GM04504 (cell line): ENCODE data around the gene HPS4.

Source experiments
- DNase-seq: peaks from one replicate; pipeline ENCODE4 v3.0.0-alpha.2; 2012; ENCODE audit warnings: low read depth

The HPS4 gene

DNA sequence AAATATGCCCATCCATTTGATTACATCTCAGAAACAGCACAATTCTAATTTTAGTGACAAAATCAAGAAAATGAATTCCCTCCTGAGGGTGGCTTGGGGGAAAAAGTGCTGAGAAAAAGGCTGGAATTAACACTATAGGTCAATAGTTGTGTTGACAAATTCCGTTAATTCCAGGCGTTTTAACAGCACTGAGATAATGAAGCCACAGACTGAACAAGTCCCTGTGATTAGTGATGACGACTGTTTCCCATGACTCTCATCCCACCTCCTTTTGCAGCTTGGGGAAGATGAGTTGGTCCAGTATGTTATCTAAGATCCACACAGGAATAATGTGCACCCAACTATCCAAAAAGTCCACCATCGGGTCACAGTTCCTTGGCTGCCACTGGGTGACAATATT is 12.9 kb upstream of the HPS4 start:
- no peak for DNase-seq

DNA sequence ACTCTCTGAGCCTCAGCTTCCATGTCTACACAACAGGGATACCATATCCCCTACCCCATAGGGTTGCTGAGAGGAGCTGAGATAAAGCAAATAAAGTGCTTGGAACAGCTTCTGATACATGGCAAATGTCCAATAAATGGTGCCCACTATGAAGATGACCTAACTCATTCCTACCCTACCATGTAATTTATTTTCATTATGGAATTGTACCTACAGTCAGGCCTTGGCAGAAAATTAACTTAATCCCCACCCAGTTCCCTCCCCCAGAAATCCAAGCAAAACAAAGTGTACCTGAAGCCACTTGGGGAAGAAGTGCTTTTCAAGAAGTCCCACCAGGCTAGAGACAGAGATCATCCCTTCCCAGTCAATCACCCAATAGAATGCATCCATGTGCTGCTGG is 10.9 kb upstream of the HPS4 start:
- DNase-seq: no peak

DNA sequence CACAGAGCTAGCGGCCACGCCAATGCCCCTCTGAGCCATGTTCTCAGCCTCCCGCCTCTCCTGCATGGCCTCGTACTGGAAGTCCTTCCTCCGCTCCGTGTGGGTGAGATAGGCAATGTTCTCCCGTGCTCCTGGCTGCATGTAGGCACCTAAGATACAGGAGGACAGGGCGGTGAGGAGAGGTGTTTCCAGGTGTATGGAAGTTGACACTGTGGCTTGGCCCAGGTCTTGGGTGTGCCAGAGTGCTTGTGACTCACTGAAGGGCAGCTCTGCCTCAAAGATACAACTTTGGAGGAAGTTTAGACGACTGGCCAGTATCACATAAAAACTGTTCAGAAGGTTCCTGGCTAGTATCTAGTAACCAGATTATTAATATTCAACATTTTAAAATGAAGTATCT is 8.6 kb upstream of the HPS4 start:
- DNase-seq: no peak

DNA sequence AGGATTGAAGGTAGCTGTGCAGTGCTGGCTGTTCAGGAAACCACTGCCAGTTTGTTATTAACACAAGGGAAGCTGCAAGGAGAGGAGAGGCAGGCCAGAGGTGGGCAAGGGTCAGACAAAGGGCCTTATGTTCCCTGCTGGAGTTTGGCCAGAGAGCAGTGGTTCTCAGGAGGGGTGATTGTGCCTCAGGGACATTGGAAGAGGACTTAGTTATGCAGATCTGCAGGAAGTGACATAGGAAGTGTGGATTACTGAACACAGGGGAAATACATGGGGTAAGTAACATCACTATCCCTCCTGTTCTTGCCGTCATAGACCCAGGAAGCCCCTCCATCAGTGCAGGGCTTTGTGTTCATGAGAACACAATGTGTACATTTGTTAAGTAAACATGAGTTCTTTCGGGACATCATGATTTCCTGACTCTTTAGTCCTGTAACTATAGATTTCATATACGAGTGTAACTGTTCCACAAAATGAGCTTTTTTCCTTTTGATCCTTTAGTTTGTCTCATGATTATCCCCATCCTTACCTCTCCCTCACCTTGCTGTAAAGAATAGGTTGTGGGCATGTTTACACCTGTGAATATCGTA is 6.0 kb upstream of the HPS4 start:
- no peak for DNase-seq

DNA sequence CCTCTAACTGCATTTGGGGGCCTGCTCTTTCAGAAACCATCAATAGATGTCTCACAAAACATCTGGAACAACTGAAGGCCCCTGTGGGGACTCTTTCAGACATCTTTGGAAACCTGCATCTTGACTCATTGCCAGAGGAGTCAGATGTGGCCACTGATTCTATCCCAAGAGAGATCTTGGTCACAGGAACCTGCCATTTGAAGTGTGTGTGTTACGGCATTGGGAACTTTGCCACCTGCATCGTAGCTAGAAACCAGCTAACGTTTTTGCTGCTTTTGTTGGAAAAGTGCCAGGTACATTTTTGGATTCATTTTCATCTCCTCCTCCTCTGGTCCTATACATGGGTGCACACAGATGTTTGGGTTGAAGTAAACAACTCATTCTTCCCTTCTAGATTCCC is 4.4 kb upstream of the HPS4 start:
- DNase-seq: no peak

DNA sequence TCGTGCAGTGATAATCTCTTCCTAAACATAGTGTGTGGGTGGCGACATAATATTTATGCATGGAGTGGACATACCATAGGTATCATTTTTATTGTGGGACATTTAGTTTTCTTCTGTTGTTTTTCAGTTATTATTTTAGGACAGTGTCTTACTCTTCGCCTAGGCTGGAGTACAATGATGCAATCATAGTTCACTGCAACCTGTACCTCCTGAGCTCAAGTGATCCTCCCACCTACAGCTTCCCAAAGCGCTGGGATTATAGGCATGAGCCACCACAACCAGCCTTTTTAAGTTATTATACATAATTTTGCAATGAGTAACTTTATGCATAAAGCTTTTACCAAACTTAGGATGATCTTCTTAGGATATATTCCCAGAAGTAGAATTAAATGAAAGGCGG is 2.8 kb upstream of the HPS4 start:
- DNase-seq: no peak

DNA sequence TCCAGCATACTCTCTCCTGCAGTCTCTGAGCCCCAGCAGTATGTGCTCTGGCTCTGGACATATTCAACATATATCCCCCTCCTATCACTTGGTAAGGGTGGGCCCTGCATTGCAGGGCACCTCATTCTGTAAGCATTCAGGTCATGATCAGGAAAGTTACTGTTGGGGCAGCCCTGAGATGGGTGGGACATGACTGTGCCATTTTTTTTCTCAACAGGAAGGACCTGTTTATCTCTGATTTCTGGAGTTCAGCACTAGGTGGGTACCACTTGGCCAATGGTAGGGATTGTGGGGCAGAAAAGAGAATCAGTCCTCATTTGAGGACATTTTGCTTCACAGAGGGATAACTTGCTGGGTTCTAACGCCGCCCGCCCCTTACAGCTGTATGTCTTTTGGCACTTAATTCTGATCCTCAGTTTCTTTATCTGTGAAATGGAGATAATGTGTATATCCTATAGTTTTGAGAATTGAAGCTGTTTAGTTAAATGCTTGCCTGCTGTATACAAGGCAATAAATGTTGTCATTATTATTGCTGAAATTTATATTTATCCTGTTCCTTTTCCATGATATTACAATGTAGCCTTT is 2.3 kb upstream of the HPS4 start:
- DNase-seq: no peak

DNA sequence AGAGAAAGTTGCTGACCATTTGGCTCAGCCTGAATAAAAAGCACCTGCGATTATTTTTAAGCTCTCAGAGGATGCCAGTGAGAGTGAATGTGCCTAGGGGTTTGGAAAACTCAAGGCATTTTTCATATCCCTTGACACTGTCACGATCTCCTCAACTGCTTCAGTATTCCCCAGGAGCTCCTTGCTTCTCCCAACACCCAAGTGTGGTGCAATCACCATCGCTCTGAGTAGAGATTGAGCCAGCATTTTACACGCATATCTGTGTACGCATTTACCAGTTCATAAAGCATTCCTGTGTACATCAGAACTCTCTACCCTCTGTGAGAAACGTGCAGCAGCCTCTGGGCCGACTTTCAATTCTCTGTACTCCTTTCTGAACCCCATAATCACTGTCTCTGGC is 1.4 kb upstream of the HPS4 start:
- DNase-seq: no peak

DNA sequence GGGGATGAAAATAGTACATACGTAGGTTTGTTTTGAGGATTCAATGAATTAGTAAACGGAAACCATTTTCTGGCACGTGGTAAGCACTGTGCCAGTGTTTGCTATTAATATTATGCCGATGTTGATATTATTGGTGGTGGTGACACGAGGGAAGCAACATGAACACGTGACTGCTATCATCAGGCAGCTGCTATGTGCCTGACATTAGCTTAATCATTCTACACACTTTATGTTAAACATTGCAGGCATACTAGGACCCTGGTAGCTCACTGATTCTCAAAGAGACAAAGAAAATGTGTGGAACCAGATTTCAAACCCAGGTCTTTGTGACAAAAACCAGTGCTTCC is 750 bp upstream of the HPS4 start:
- no peak for DNase-seq

DNA sequence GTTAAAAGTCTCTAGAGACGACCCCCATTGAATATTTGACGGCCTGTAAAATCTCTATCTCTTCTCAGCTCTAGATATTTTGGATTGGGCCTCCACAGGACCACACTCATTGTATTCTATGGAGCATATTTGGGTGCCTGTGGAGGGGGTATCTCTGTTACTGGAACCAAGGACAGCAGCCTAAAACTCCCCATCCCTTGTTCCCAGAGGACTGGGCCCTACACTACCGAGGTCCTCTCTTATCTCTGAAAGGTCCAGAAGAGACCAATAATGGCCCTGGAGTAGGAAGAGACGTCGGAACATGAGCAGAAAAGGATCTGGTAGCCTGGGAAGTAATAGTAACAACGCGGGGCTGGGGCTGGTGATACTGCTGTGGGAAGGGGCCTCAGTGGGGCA is 542 bp downstream of the HPS4 start:
- no peak for DNase-seq

DNA sequence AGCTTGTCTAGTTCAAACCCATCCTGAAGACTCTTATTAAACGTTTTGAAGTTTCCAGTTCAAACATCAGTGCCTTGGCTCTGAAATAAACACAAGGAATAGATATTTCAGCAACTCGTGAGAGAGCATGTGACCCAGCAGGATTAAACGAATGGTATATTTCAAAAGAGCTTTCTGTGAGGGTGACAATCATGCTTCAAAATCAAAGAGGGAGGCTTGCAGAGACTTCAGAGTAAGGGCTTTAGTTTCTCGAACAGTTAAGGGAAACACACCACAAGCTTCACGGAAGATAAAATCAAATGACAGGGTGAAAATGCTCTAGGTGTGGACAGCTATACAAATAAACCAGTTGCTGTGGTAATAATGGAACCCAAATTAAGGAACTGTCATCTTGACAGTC is 1.4 kb downstream of the HPS4 start:
- DNase-seq: no peak

DNA sequence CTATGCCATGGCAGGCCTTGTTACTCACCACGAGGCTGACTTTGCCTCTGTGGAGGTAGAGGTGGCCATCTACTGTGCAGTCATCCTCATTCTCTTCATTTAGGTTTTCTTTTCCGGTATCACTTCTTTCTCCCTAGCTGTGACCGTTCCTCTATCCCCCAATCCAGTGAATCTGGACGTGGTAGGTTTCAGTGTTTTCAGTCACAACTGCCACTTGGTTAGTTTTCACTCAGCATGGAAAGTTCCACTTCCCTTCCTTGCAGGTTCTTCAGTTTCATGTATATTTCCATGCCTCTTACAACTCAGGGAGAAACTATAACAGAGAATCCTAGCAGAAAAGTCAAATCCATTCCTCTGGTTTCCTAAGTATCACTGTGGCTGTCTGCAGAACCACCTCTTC is 1.9 kb downstream of the HPS4 start:
- DNase-seq: no peak

DNA sequence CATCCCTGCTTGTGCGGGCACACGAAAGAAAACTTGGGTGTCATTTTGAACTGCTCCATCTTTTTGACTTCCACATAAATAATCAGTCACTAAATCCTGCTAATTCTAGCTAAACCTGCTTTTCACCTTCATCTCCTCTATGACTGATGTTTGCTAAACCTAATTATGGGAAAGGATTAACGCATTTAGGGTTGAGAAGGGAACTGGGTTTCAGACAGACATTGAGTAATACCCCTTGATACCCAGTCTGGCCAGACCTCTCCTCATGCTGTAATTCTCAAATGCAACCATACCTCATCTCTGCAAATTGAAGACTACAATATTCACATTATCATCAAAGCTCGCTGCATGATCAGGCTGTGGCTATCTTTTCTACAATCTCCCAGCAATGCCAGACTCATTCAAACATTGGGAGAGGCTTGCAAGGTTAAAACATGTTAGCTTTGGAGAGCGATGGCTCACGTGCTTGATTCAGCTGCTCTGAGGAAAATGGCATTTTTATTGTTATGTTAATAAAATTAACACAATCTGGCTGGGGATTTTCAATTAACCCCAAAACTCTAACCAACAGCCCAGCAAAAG is 2.4 kb downstream of the HPS4 start:
- DNase-seq: no peak

DNA sequence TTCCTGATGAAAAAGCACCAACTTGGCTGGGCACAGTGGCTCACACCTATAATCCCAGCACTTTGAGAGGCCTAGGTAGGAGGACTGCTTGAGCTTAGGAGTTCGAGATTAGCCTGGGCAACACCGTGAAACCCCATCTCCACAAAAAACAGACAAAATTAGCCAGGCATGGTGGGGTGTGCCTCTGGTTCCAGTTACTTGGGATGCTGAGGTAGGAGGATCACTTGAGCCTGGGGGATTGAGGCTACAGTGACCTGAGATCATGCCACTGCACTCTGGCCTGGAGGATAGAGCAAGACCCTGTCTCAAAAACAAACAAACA is 3.0 kb downstream of the HPS4 start:
- DNase-seq: no peak

DNA sequence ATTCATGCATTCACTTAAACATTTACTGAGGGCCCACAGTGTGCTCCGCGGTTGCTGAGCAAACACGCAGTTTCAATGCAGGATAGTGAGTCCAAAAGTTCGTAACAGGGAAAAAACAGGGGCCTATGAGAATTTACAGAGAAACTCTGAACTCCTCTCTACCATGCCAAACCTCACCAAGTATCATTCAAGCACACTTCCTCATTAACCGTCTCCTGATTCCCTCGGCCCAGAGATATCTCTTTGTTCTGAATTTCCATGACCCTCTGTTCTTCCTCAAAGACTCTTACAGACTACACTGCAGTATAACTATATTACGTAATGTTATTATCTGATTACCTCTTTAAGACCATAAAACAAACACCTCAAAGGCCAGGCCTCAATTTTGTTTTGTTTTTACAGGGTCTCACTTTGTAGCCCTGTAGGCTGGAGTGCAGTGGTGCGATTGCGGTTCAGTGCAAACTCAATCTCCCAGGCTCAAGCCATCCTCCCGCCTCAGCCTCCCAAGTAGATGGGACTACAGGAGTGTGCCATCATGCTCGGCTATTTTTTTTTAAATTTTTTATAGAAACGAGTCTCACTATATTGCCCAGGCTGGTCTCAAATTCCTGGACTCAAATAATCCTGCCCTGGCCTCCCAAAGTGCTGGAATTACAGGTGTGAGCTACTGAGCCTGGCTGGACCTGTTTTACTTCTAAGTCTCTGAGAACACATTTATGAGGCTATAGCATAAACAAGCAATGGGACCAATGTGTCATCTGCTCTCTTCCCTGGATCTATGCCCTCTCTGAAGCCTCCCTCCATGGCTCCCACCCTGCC is 3.6 kb downstream of the HPS4 start:
- DNase-seq: no peak

DNA sequence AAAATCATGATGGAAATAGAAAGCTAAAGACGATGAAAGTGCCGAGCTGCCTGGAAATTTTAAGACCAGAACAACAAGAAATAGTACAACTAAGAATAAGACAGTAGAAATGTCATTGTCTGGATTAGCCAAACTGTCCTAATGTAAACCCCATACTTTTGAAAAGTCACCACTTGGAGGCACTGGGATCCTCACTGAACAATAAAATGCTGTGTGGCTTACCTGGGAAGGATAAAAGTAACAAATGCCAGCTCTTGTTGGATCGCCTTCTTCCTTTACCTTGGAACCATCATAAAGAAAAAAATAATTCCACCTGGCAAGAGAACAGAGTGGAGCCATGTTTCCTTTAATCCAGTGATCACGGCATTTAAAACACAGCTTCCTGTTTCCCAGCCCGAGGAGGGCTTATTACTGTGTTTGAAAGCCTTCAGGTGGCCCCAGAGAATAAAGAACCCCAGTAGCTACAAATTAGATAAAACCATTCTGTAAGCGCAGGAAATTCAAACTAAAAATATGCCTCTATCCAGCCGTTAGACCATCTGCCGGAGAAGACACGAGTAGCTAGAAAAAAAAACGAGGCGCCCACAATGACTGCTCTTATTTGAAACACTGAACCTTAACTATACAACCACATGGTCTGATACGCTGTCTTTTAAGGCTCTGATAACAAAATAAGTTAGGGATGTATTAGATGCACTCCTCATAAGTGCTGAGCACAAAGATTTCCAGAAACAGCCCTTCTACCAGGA is 4.4 kb downstream of the HPS4 start:
- DNase-seq: no peak

DNA sequence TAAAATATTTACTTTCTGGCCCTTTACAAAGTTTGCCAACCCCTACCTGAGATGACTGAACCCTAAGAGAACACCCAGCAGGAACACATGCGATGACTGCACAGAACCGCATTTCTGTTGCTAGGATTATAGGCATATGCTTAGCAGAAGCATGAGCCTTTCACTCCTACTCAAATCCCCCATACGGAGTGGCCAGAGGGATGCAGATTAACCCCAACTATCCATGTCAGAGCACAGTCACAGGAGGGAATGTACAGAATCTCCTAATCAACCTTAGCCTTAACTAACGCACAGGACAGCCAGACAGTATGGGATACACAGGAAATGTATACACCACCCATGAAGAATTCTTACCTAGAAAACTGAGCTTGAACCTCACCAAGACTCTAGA is 6.2 kb downstream of the HPS4 start:
- DNase-seq: no peak

DNA sequence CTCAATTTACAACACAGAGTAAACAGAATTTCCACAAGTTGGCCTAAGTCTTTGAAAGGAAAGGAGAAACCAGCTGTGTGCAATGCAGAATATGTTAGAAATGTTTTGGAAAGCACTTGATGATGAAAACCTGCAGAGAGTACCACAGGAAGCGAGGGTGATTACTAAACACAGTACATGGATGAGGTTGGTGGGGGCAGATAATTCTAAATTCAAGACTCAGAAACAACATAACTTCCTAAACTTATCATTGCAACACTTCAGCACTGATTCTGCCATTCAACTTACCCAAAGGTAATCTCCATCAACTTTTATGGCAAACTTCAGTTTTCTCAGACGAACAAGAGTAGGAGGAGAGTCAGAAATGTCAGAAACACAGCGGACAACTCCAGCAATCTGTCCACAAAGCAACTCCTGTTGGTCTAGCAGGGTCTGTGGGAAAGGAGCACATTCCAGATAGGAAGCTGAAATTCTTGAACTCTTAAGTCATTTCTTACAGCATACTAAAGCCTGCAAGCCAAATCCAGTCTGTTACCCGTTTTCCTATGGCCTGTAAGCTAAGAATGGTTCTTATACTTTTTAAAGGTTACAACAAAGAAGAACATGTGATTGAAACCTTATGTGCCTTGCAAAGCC is 6.8 kb downstream of the HPS4 start:
- no peak for DNase-seq

DNA sequence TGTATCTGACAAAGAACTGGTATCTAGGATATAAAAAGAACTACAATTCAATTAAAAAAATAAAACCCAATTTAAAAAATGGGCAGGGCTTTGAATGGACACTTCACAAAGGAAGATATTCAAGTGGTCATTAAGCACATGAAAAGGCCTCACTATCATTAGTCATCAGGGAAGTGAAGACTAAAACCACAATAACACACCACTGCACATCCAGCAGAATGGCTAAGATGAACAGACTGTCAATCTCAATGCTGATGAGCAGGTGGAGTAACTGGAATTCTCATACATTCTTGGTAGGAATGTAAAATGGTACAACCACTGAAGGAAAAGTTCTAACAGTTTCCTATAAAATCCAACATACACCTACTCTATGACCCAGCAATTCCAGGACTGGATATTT is 8.9 kb downstream of the HPS4 start:
- DNase-seq: no peak

DNA sequence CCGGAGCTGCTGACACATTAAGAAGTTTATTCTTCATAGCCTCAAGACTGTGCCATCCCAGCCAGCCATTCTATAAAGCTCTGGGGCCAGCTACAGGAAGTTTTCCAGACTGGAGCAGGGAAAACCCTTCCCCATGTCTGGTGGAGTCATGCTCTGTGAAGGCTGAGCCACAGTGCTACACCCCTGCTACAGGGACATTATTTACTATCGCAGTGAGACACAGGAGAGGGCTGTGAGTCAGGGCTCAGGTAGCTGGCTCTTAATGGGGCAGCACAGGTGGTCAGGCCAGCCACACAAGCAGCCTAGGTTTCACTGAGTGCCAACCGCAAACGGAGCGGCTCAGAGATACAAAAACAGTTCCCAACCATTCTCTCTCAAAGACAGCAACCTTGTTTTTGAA is 12.1 kb downstream of the HPS4 start:
- DNase-seq: peak; percentile 59

DNA sequence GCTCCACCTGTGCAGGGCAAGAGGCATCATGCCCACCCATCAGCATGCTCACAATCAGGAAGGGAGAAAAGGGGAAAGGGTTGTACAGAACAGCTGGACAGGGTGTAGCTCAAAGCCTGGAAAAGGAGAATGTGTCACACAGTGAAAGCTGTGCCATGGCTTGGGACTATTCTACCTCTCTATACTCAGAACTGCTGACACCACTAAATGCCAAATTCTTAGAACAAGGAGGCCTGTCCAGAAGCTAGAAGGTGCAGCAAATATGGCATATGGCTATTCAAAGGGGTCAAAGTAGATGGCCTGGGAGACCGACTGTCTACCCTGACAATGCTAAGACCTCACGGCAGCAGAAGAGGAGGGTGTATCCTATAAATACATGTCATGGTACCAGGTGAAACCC is 12.8 kb downstream of the HPS4 start:
- no peak for DNase-seq

DNA sequence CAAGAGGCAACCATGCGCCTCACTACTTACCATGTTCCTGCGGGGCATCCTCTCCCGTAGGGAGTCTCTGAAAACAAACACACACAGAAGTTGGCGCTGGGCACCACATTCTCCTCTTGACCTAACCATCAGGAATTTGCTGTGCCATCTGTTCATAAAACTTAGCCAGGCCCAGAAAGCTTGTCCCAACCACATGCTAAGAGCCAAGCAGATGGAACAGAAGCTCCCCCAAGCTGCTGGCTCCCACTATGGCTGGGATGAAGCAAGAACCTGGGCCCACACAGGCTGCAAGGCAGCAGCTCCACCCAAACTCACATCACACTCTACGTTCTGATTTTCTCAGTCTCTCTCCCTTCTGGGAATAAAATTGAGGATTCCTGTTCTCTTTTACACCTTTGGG is 17.4 kb downstream of the HPS4 start:
- no peak for DNase-seq

DNA sequence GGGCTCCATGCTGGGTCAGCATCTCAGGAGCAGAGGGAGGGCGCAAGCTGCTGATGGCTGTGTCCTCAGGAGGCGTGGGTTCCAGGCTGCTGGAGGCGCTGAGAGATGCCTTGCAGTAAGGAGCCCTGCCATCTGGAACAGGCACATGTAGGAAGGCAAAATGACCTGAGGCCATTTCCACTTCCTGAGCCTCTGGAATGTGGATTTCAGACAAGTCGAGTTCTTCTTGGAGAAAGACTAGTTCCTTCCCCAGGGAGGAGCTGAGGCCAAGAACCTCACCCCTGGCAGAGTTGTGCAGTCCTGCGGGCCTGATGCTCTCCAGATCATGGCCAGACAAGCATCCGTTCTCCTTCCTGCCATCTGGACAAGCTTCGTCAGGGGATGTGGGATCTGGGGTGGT is 19.3 kb downstream of the HPS4 start:
- DNase-seq: peak; percentile 81
